ENCODE measurements around the gene DDX39B.
A peak's percentile ranks its signal among the peaks of the same experiment; 100 is the strongest.
"Not testable (repeated sequence)": the region's sequence is repeated elsewhere in the genome, so short reads cannot be mapped to it uniquely, and the experiment has no call there.

DDX39B gene

GRCh38 chr6:31557443-31558317 lies 15.9 kb upstream of the DDX39B start:
- DNase-seq (ENCODE audit: low read depth, low spot score), result no peak
- 0 out of 2 replicates have a peak overlapping the region, but pooled peaks have one; percentile 44 for H3K4me3 ChIP-seq (ENCODE audit: low read length)

GRCh38 chr6:31556307-31556706 lies 14.5 kb upstream of the DDX39B start:
- DNase-seq (ENCODE audit: low read depth, low spot score), result peak; percentile 84
- H3K4me3 ChIP-seq (ENCODE audit: low read length), result peak overlapping the region; percentile 27

GRCh38 chr6:31551371-31551770 lies 9.6 kb upstream of the DDX39B start:
- DNase-seq (ENCODE audit: low read depth, low spot score); H3K4me3 ChIP-seq (ENCODE audit: low read length): not testable (repeated sequence)

- no peak for DNase-seq (ENCODE audit: low read depth, low spot score)
- peak overlapping the region; percentile 63 for H3K4me3 ChIP-seq (ENCODE audit: low read length)
These were observed 6.7 kb upstream of the DDX39B start for GRCh38 chr6:31548544-31548873.

- no peak for DNase-seq (ENCODE audit: low read depth, low spot score)
- H3K4me3 ChIP-seq (ENCODE audit: low read length), result peak overlapping the region; percentile 63
These were observed 6.1 kb upstream of the DDX39B start for GRCh38 chr6:31547727-31548543.

- H3K4me3 ChIP-seq (ENCODE audit: low read length), result peak within 1 kb of the TSS; percentile 63
- DNase-seq (ENCODE audit: low read depth, low spot score), result peak; percentile 99
These were observed 5.3 kb upstream of the DDX39B start, which contains the start of gene NFKBIL1 for GRCh38 chr6:31546958-31547726. Gene NFKBIL1 (plus strand): TSS chr6:31547608. CDS start chr6:31547695, 87 bp downstream.

GRCh38 chr6:31546339-31546957 lies 4.6 kb upstream of the DDX39B start, which contains the start of gene ATP6V1G2:
Gene ATP6V1G2 (minus strand): TSS chr6:31546608. CDS start chr6:31546559, 49 bp downstream.
- peak within 1 kb of the TSS; percentile 63 for H3K4me3 ChIP-seq (ENCODE audit: low read length)
- DNase-seq (ENCODE audit: low read depth, low spot score), result peak; percentile 91

GRCh38 chr6:31545291-31545690 lies 3.5 kb upstream of the DDX39B start:
- no peak overlapping the region for H3K4me3 ChIP-seq (ENCODE audit: low read length)
- DNase-seq (ENCODE audit: low read depth, low spot score), result no peak

- no peak overlapping the region for H3K4me3 ChIP-seq (ENCODE audit: low read length)
These were observed 2.9 kb upstream of the DDX39B start for GRCh38 chr6:31544676-31545075.

GRCh38 chr6:31543639-31544038 lies 1.8 kb upstream of the DDX39B start:
- no peak overlapping the region for H3K4me3 ChIP-seq (ENCODE audit: low read length)
- no peak for DNase-seq (ENCODE audit: low read depth, low spot score)

More at GRCh38 chr6:31544676-31545075, 2.9 kb upstream of the DDX39B start:
- DNase-seq (ENCODE audit: low read depth, low spot score), result no peak

GRCh38 chr6:31541059-31541657 lies 645 bp downstream of the DDX39B start:
- peak overlapping the region; percentile 99 for H3K4me3 ChIP-seq (ENCODE audit: low read length)
- DNase-seq (ENCODE audit: low read depth, low spot score), result peak; percentile 49

GRCh38 chr6:31540640-31541039 lies 1.2 kb downstream of the DDX39B start:
- peak overlapping the region; percentile 99 for H3K4me3 ChIP-seq (ENCODE audit: low read length)
- DNase-seq (ENCODE audit: low read depth, low spot score), result no peak

- H3K4me3 ChIP-seq (ENCODE audit: low read length), result no peak overlapping the region
- no peak for DNase-seq (ENCODE audit: low read depth, low spot score)
These were observed 2.9 kb downstream of the DDX39B start for GRCh38 chr6:31538805-31539400.

- DNase-seq (ENCODE audit: low read depth, low spot score), result no peak
- no peak overlapping the region for H3K4me3 ChIP-seq (ENCODE audit: low read length)
These were observed 6.1 kb downstream of the DDX39B start for GRCh38 chr6:31535538-31536324.

- DNase-seq (ENCODE audit: low read depth, low spot score), result no peak
These were observed 7.2 kb downstream of the DDX39B start for GRCh38 chr6:31534521-31535040.

GRCh38 chr6:31534011-31534410 lies 7.8 kb downstream of the DDX39B start:
- no peak overlapping the region for H3K4me3 ChIP-seq (ENCODE audit: low read length)
- no peak for DNase-seq (ENCODE audit: low read depth, low spot score)

More at GRCh38 chr6:31534521-31535040, 7.2 kb downstream of the DDX39B start:
- no peak overlapping the region for H3K4me3 ChIP-seq (ENCODE audit: low read length)

GRCh38 chr6:31533455-31533841 lies 8.4 kb downstream of the DDX39B start:
- no peak for DNase-seq (ENCODE audit: low read depth, low spot score)
- H3K4me3 ChIP-seq (ENCODE audit: low read length), result no peak overlapping the region

Measured in Jurkat, Clone E6-1 (cell line).